Subcutaneous abdominal adipose tissue (tissue), 5 donors: ENCODE results near the gene DNAJC13.

Experiments used
- H3K27ac ChIP-seq: one replicate; pipeline ENCODE4 v1.7.0; 2013; ENCODE audit warnings: low read depth, mild to moderate bottlenecking, inconsistent platforms, low read length, moderate library complexity
- H3K27me3 ChIP-seq, 5 donors: one replicate each; pipeline ENCODE4 v1.7.0; 2013; ENCODE audit warnings: low read length in 5 of 5, inconsistent platforms in 1 of 5; ENCODE audit not compliant: control insufficient read depth in 5 of 5, insufficient read depth in 4 of 5
- H3K36me3 ChIP-seq, 5 donors: one replicate each; pipeline ENCODE4 v1.7.0; 2013; ENCODE audit warnings: low read length in 5 of 5; ENCODE audit not compliant: control insufficient read depth in 5 of 5, insufficient read depth in 5 of 5
- H3K4me1 ChIP-seq, 5 donors: one replicate each; pipeline ENCODE4 v1.7.0; 2013; ENCODE audit warnings: low read length in 5 of 5, mild to moderate bottlenecking in 3 of 5, moderate library complexity in 1 of 5; ENCODE audit not compliant: control insufficient read depth in 5 of 5, insufficient read depth in 5 of 5
- H3K4me3 ChIP-seq, 5 donors: one replicate each; pipeline ENCODE4 v1.7.0; 2013; ENCODE audit warnings: low read length in 5 of 5, low read depth in 1 of 5
- H3K9ac ChIP-seq, 5 donors: one replicate each; pipeline ENCODE4 v1.7.0; 2013; ENCODE audit warnings: low read length in 5 of 5, mild to moderate bottlenecking in 4 of 5, moderate library complexity in 3 of 5
- H3K9me3 ChIP-seq, 5 donors: one replicate each; pipeline ENCODE4 v1.7.0; 2013; ENCODE audit warnings: low read length in 5 of 5; ENCODE audit not compliant: control insufficient read depth in 5 of 5
- donor health status: healthy.
- donor health status: healthy.
- donor health status: healthy.
- donor health status: healthy.
- donor health status: healthy.

The DNAJC13 gene

GRCh38 chr3:132456571-132456970 is 39.3 kb downstream of the DNAJC13 start:
- peaks cover 60 to 77% (median 71%) of the 10 kb centered on the region in 5 donors for H3K36me3 ChIP-seq
- H3K27ac ChIP-seq, result no peak overlapping the region
- H3K4me3 ChIP-seq, result no peak overlapping the region
- H3K9ac ChIP-seq, result no peak overlapping the region
- no peaks in the 10 kb centered on the region for H3K4me1 ChIP-seq
- no peaks in the 10 kb centered on the region for H3K27me3 ChIP-seq
- H3K9me3 ChIP-seq, result no peaks in the 10 kb centered on the region

DNA sequence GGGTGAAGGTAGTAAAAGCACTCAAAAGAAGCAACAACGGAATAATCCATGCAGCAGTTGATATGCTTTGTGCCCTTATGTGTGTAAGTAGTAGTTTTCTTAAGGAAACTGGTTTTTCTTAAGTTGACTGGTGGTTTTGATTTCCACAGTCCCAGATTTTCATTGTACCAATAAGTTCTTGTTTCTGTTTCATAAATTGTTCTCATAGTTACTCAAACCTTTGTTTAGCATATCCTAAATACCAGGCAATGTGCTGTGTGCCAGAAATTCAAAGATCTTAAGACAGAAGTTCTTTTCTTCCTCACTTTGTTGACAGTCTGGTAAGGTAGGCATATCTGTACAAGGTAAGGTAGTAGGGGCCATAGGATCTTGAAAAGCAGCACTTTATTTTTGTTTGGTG is 40.0 kb downstream of the DNAJC13 start:
- Histone ChIP-seq H3K9ac (no peak overlapping the region), H3K4me3 (no peak overlapping the region), H3K36me3 (peaks cover 59 to 76% (median 70%) of the 10 kb centered on the region in 5 donors), H3K4me1 (no peaks in the 10 kb centered on the region), H3K27me3 (no peaks in the 10 kb centered on the region), H3K27ac (no peak overlapping the region), H3K9me3 (no peaks in the 10 kb centered on the region)

GRCh38 chr3:132459551-132459950 is 42.2 kb downstream of the DNAJC13 start:
- H3K9me3 ChIP-seq, result no peaks in the 10 kb centered on the region
- no peaks in the 10 kb centered on the region for H3K4me1 ChIP-seq
- no peaks in the 10 kb centered on the region for H3K27me3 ChIP-seq
- H3K4me3 ChIP-seq, result no peak overlapping the region
- no peak overlapping the region for H3K27ac ChIP-seq
- peaks cover 59 to 90% (median 72%) of the 10 kb centered on the region in 5 donors for H3K36me3 ChIP-seq
- H3K9ac ChIP-seq, result no peak overlapping the region

DNA sequence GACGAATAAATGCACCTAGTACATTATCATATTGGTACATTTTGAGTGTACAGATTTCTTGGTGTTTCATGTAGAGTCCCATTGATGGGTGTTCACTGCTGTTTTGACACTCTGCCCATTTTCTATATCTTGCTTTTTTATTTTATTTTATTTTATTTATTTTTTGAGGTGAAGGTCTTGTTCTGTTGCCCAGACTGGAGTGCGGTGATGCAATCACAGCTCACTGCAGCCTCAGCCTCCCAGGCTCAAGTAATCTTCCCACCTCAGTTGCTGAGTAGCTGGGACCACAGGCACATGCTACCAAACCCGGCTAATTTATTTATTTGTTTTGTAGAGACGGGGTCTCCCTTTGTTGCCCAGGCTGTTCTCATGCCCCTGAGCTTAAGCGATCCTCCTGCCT is 44.2 kb downstream of the DNAJC13 start:
- no peaks in the 10 kb centered on the region for H3K4me1 ChIP-seq
- peaks cover 48 to 78% (median 69%) of the 10 kb centered on the region in 5 donors for H3K36me3 ChIP-seq
- no peak overlapping the region for H3K27ac ChIP-seq
- H3K4me3 ChIP-seq, result no peak overlapping the region
- no peak overlapping the region for H3K9ac ChIP-seq
- no peaks in the 10 kb centered on the region for H3K27me3 ChIP-seq
- H3K9me3 ChIP-seq, result no peaks in the 10 kb centered on the region

GRCh38 chr3:132464066-132464465 is 46.8 kb downstream of the DNAJC13 start:
- Histone ChIP-seq H3K4me1 (no peaks in the 10 kb centered on the region), H3K4me3 (no peak overlapping the region), H3K27ac (no peak overlapping the region), H3K27me3 (no peaks in the 10 kb centered on the region), H3K36me3 (peaks cover 50 to 74% (median 68%) of the 10 kb centered on the region in 5 donors), H3K9me3 (no peaks in the 10 kb centered on the region), H3K9ac (no peak overlapping the region)

DNA sequence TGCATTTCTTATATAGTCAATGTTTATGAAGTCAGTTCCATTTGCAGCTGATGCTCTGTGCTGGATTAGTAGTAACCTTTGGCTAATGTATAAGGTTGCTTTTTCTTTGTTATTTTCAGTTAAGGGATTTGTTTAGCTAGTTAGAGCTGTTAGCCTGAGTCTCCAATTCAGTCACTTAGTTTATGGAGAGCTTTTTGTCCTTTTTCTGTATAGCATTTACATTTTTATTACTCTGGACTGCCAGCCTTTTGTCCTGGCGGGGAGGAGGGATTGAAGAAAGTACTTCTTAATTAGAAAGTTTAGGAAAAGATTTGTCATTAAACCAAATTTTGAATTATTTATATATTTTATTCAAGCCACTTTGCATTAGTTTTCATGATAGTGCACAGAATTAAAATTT is 52.0 kb downstream of the DNAJC13 start:
- Histone ChIP-seq H3K27me3 (no peaks in the 10 kb centered on the region), H3K9ac (no peak overlapping the region), H3K4me1 (no peaks in the 10 kb centered on the region), H3K4me3 (no peak overlapping the region), H3K27ac (no peak overlapping the region), H3K36me3 (peaks cover 29 to 47% (median 43%) of the 10 kb centered on the region in 5 donors), H3K9me3 (no peaks in the 10 kb centered on the region)

GRCh38 chr3:132486099-132486498 is 68.8 kb downstream of the DNAJC13 start:
- no peaks in the 10 kb centered on the region for H3K27me3 ChIP-seq
- no peaks in the 10 kb centered on the region for H3K9me3 ChIP-seq
- H3K4me3 ChIP-seq, result no peak overlapping the region
- H3K4me1 ChIP-seq, result no peaks in the 10 kb centered on the region
- peaks cover 38 to 69% (median 54%) of the 10 kb centered on the region in 5 donors for H3K36me3 ChIP-seq
- H3K9ac ChIP-seq, result no peak overlapping the region
- no peak overlapping the region for H3K27ac ChIP-seq

GRCh38 chr3:132488151-132488550 is 70.8 kb downstream of the DNAJC13 start:
- H3K4me3 ChIP-seq, result no peak overlapping the region
- H3K27me3 ChIP-seq, result no peaks in the 10 kb centered on the region
- H3K4me1 ChIP-seq, result no peaks in the 10 kb centered on the region
- peaks cover 39 to 68% (median 49%) of the 10 kb centered on the region in 5 donors for H3K36me3 ChIP-seq
- no peak overlapping the region for H3K9ac ChIP-seq
- no peak overlapping the region for H3K27ac ChIP-seq
- H3K9me3 ChIP-seq, result no peaks in the 10 kb centered on the region

DNA sequence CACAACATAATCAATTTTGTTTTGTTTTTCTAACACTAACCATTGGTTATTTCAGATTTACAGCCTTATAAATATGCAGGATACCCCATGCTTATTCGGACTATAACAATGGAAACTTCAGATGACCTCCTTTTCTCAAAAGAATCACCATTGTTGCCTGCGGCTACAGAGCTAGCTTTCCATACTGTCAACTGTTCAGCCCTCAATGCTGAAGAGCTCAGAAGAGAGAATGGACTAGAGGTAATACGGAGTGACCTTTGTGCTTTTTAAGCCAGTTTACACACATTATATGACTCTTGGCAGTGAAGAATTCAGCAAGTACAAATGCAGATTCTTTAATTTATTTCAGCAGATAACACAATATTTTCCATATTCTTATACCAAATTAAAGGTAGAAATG is 81.8 kb downstream of the DNAJC13 start:
- H3K36me3 ChIP-seq, result peaks cover 67 to 91% (median 79%) of the 10 kb centered on the region in 5 donors
- H3K27ac ChIP-seq, result no peak overlapping the region
- no peaks in the 10 kb centered on the region for H3K9me3 ChIP-seq
- no peak overlapping the region for H3K9ac ChIP-seq
- H3K27me3 ChIP-seq, result no peaks in the 10 kb centered on the region
- no peak overlapping the region for H3K4me3 ChIP-seq
- no peaks in the 10 kb centered on the region for H3K4me1 ChIP-seq

- peaks cover 64 to 82% (median 79%) of the 10 kb centered on the region in 5 donors for H3K36me3 ChIP-seq
Measured at GRCh38 chr3:132503559-132503958, 86.3 kb downstream of the DNAJC13 start.

More at GRCh38 chr3:132503559-132503958, 86.3 kb downstream of the DNAJC13 start:
- H3K9me3 ChIP-seq, result no peaks in the 10 kb centered on the region
- no peaks in the 10 kb centered on the region for H3K27me3 ChIP-seq
- no peak overlapping the region for H3K27ac ChIP-seq
- no peaks in the 10 kb centered on the region for H3K4me1 ChIP-seq
- no peak overlapping the region for H3K4me3 ChIP-seq
- no peak overlapping the region for H3K9ac ChIP-seq
